GM18505 (cell line): ENCODE data around the gene AVEN.
"Not testable (repeated sequence)": the region's sequence is repeated elsewhere in the genome, so short reads cannot be mapped to it uniquely, and the experiment has no call there.

Source experiments
- ATAC-seq: cut with Tn5 transposase; IDR thresholded peaks from one replicate; pipeline ENCODE4 v1.9.1; 2021; ENCODE audit not compliant: unreplicated experiment
- POLR2A ChIP-seq: IDR thresholded peaks from 4 replicates; pipeline ENCODE4 v1.6.1; 2011; ENCODE audit warnings: borderline replicate concordance; ENCODE audit not compliant: insufficient read depth, insufficient read length; ENCODE audit errors: extremely low read depth

The AVEN gene

GRCh38 chr15:33831646-33832045, 207.4 kb downstream of the AVEN start:
- no peak for TF ChIP-seq POLR2A
- no peak for ATAC-seq

GRCh38 chr15:33830351-33830750, 208.7 kb downstream of the AVEN start:
- TF ChIP-seq POLR2A = no peak

GRCh38 chr15:33826201-33826600, 212.8 kb downstream of the AVEN start:
- no peak for TF ChIP-seq POLR2A
- no peak for ATAC-seq

More at GRCh38 chr15:33830351-33830750, 208.7 kb downstream of the AVEN start:
- no peak for ATAC-seq

- TF ChIP-seq POLR2A = no peak
- no peak for ATAC-seq
These were observed 213.6 kb downstream of the AVEN start for GRCh38 chr15:33825453-33825852.

GRCh38 chr15:33823119-33823518, 215.9 kb downstream of the AVEN start:
- no peak for ATAC-seq
- TF ChIP-seq POLR2A = no peak

GRCh38 chr15:33822479-33822878, 216.5 kb downstream of the AVEN start:
- ATAC-seq = no peak
- no peak for TF ChIP-seq POLR2A

- ATAC-seq = not testable (repeated sequence)
These were observed 219.5 kb downstream of the AVEN start for GRCh38 chr15:33819499-33819898.
